ENCODE measurements around the gene PGR.
"Not testable (repeated sequence)": the region's sequence is repeated elsewhere in the genome, so short reads cannot be mapped to it uniquely, and the experiment has no call there.

The PGR gene

GRCh38 chr11:101034076-101034475, 95.5 kb downstream of the PGR start:
- no peak overlapping the region for H3K9ac ChIP-seq (ENCODE audit: low read depth, low read length)
- H3K9me3 ChIP-seq (ENCODE audit: insufficient read depth, low read depth, low read length), result no peaks in the 10 kb centered on the region
- 94% methylated on average over 4 of the region's 4 CpGs for WGBS
- H3K36me3 ChIP-seq (ENCODE audit: insufficient read depth, low read length), result no peaks in the 10 kb centered on the region
- H3K27ac ChIP-seq (ENCODE audit: low read depth, low read length), result no peak overlapping the region
- H3K27me3 ChIP-seq (ENCODE audit: insufficient read depth, low read length), result no peaks in the 10 kb centered on the region
- H3K4me1 ChIP-seq (ENCODE audit: insufficient read depth, low read length), result no peaks in the 10 kb centered on the region
- H3K4me3 ChIP-seq (ENCODE audit: low read length), result no peak overlapping the region

GRCh38 chr11:101032991-101033390, 96.6 kb downstream of the PGR start:
- Histone ChIP-seq H3K9me3 (ENCODE audit: insufficient read depth, low read depth, low read length) (no peaks in the 10 kb centered on the region), H3K9ac (ENCODE audit: low read depth, low read length) (no peak overlapping the region), H3K27ac (ENCODE audit: low read depth, low read length) (no peak overlapping the region), H3K27me3 (ENCODE audit: insufficient read depth, low read length) (no peaks in the 10 kb centered on the region), H3K4me1 (ENCODE audit: insufficient read depth, low read length) (no peaks in the 10 kb centered on the region), H3K36me3 (ENCODE audit: insufficient read depth, low read length) (no peaks in the 10 kb centered on the region), H3K4me3 (ENCODE audit: low read length) (no peak overlapping the region)

- H3K27me3 ChIP-seq (ENCODE audit: insufficient read depth, low read length), result no peaks in the 10 kb centered on the region
- H3K9me3 ChIP-seq (ENCODE audit: insufficient read depth, low read depth, low read length), result no peaks in the 10 kb centered on the region
- no peaks in the 10 kb centered on the region for H3K4me1 ChIP-seq (ENCODE audit: insufficient read depth, low read length)
- H3K9ac ChIP-seq (ENCODE audit: low read depth, low read length), result no peak overlapping the region
- no peaks in the 10 kb centered on the region for H3K36me3 ChIP-seq (ENCODE audit: insufficient read depth, low read length)
- WGBS, result 98% methylated on average over 3 of the region's 3 CpGs
- H3K4me3 ChIP-seq (ENCODE audit: low read length), result no peak overlapping the region
- H3K27ac ChIP-seq (ENCODE audit: low read depth, low read length), result no peak overlapping the region
Measured at GRCh38 chr11:101031713-101032112, 97.9 kb downstream of the PGR start.

GRCh38 chr11:101030692-101031091, 98.9 kb downstream of the PGR start:
- no peak overlapping the region for H3K4me3 ChIP-seq (ENCODE audit: low read length)
- H3K9me3 ChIP-seq (ENCODE audit: insufficient read depth, low read depth, low read length), result no peaks in the 10 kb centered on the region
- H3K27me3 ChIP-seq (ENCODE audit: insufficient read depth, low read length), result no peaks in the 10 kb centered on the region
- H3K9ac ChIP-seq (ENCODE audit: low read depth, low read length), result no peak overlapping the region
- H3K27ac ChIP-seq (ENCODE audit: low read depth, low read length), result no peak overlapping the region
- no peaks in the 10 kb centered on the region for H3K4me1 ChIP-seq (ENCODE audit: insufficient read depth, low read length)
- H3K36me3 ChIP-seq (ENCODE audit: insufficient read depth, low read length), result no peaks in the 10 kb centered on the region
- WGBS, result 97% methylated on average over 1 of the region's 1 CpG

- Histone ChIP-seq H3K4me3 (ENCODE audit: low read length) (no peak overlapping the region), H3K9ac (ENCODE audit: low read depth, low read length) (no peak overlapping the region), H3K27me3 (ENCODE audit: insufficient read depth, low read length) (no peaks in the 10 kb centered on the region), H3K4me1 (ENCODE audit: insufficient read depth, low read length) (no peaks in the 10 kb centered on the region), H3K27ac (ENCODE audit: low read depth, low read length) (no peak overlapping the region), H3K9me3 (ENCODE audit: insufficient read depth, low read depth, low read length) (no peaks in the 10 kb centered on the region), H3K36me3 (ENCODE audit: insufficient read depth, low read length) (no peaks in the 10 kb centered on the region)
- WGBS, result 100% methylated on average over 1 of the region's 3 CpGs
Measured at GRCh38 chr11:101030015-101030414, 99.6 kb downstream of the PGR start.

GRCh38 chr11:101028644-101029043, 101.0 kb downstream of the PGR start:
- Histone ChIP-seq H3K27ac (ENCODE audit: low read depth, low read length) (no peak overlapping the region), H3K9me3 (ENCODE audit: insufficient read depth, low read depth, low read length) (no peaks in the 10 kb centered on the region), H3K4me3 (ENCODE audit: low read length) (no peak overlapping the region), H3K36me3 (ENCODE audit: insufficient read depth, low read length) (no peaks in the 10 kb centered on the region), H3K4me1 (ENCODE audit: insufficient read depth, low read length) (no peaks in the 10 kb centered on the region), H3K27me3 (ENCODE audit: insufficient read depth, low read length) (no peaks in the 10 kb centered on the region), H3K9ac (ENCODE audit: low read depth, low read length) (no peak overlapping the region)
- WGBS, result 76% methylated on average over 1 of the region's 1 CpG

GRCh38 chr11:101022256-101022655, 107.4 kb downstream of the PGR start:
- Histone ChIP-seq H3K36me3 (ENCODE audit: insufficient read depth, low read length) (no peaks in the 10 kb centered on the region), H3K4me3 (ENCODE audit: low read length) (no peak overlapping the region), H3K9ac (ENCODE audit: low read depth, low read length) (no peak overlapping the region)

GRCh38 chr11:101019870-101020269, 109.7 kb downstream of the PGR start:
- H3K4me1 ChIP-seq (ENCODE audit: insufficient read depth, low read length), result no peaks in the 10 kb centered on the region
- H3K27me3 ChIP-seq (ENCODE audit: insufficient read depth, low read length), result no peaks in the 10 kb centered on the region
- H3K9me3 ChIP-seq (ENCODE audit: insufficient read depth, low read depth, low read length), result no peaks in the 10 kb centered on the region
- H3K27ac ChIP-seq (ENCODE audit: low read depth, low read length), result no peak overlapping the region
- no peaks in the 10 kb centered on the region for H3K36me3 ChIP-seq (ENCODE audit: insufficient read depth, low read length)
- WGBS, result 88% methylated on average over 1 of the region's 1 CpG
- no peak overlapping the region for H3K4me3 ChIP-seq (ENCODE audit: low read length)
- H3K9ac ChIP-seq (ENCODE audit: low read depth, low read length), result no peak overlapping the region

More at GRCh38 chr11:101022256-101022655, 107.4 kb downstream of the PGR start:
- Histone ChIP-seq H3K9me3 (ENCODE audit: insufficient read depth, low read depth, low read length) (no peaks in the 10 kb centered on the region), H3K27me3 (ENCODE audit: insufficient read depth, low read length) (no peaks in the 10 kb centered on the region), H3K27ac (ENCODE audit: low read depth, low read length) (no peak overlapping the region), H3K4me1 (ENCODE audit: insufficient read depth, low read length) (no peaks in the 10 kb centered on the region)

GRCh38 chr11:101014600-101015285, 114.9 kb downstream of the PGR start:
- H3K9me3 ChIP-seq (ENCODE audit: insufficient read depth, low read depth, low read length), result no peaks in the 10 kb centered on the region
- H3K4me1 ChIP-seq (ENCODE audit: insufficient read depth, low read length), result peaks cover 8% of the 10 kb centered on the region; the same call in 1 of the 2 replicates
- no peak overlapping the region for H3K9ac ChIP-seq (ENCODE audit: low read depth, low read length)
- H3K4me3 ChIP-seq (ENCODE audit: low read length), result no peak overlapping the region
- H3K36me3 ChIP-seq (ENCODE audit: insufficient read depth, low read length), result no peaks in the 10 kb centered on the region
- H3K27me3 ChIP-seq (ENCODE audit: insufficient read depth, low read length), result no peaks in the 10 kb centered on the region
- H3K27ac ChIP-seq (ENCODE audit: low read depth, low read length), result no peak overlapping the region

GRCh38 chr11:101013702-101014101, 115.9 kb downstream of the PGR start:
- H3K27me3 ChIP-seq (ENCODE audit: insufficient read depth, low read length); H3K36me3 ChIP-seq (ENCODE audit: insufficient read depth, low read length); H3K27ac ChIP-seq (ENCODE audit: low read depth, low read length); H3K9me3 ChIP-seq (ENCODE audit: insufficient read depth, low read depth, low read length); H3K9ac ChIP-seq (ENCODE audit: low read depth, low read length); H3K4me1 ChIP-seq (ENCODE audit: insufficient read depth, low read length); H3K4me3 ChIP-seq (ENCODE audit: low read length): not testable (repeated sequence)

GRCh38 chr11:101011881-101012280, 117.7 kb downstream of the PGR start:
- Histone ChIP-seq H3K27me3 (ENCODE audit: insufficient read depth, low read length) (no peaks in the 10 kb centered on the region), H3K27ac (ENCODE audit: low read depth, low read length) (no peak overlapping the region), H3K9ac (ENCODE audit: low read depth, low read length) (no peak overlapping the region), H3K9me3 (ENCODE audit: insufficient read depth, low read depth, low read length) (no peaks in the 10 kb centered on the region), H3K4me1 (ENCODE audit: insufficient read depth, low read length) (peaks cover 8% of the 10 kb centered on the region; the same call in 1 of the 2 replicates), H3K36me3 (ENCODE audit: insufficient read depth, low read length) (no peaks in the 10 kb centered on the region), H3K4me3 (ENCODE audit: low read length) (no peak overlapping the region)
- 95% methylated on average over 5 of the region's 5 CpGs for WGBS

- Histone ChIP-seq H3K9ac (ENCODE audit: low read depth, low read length) (no peak overlapping the region), H3K27me3 (ENCODE audit: insufficient read depth, low read length) (no peaks in the 10 kb centered on the region), H3K27ac (ENCODE audit: low read depth, low read length) (no peak overlapping the region), H3K9me3 (ENCODE audit: insufficient read depth, low read depth, low read length) (no peaks in the 10 kb centered on the region), H3K4me1 (ENCODE audit: insufficient read depth, low read length) (peaks cover 8% of the 10 kb centered on the region; the same call in 1 of the 2 replicates), H3K36me3 (ENCODE audit: insufficient read depth, low read length) (no peaks in the 10 kb centered on the region), H3K4me3 (ENCODE audit: low read length) (no peak overlapping the region)
- 44% methylated on average over 3 of the region's 5 CpGs for WGBS
Measured at GRCh38 chr11:101010899-101011298, 118.7 kb downstream of the PGR start.
